WTC11 (cell line): ENCODE results near the gene ATXN10.

ENCODE experiments used
- AFF4 ChIP-seq: sonication (generic); formaldehyde crosslinking; IDR thresholded peaks from 2 replicates; pipeline ENCODE4 v1.8.1; 2023; ENCODE audit warnings: mild to moderate bottlenecking, missing genetic modification reagents, borderline replicate concordance
- ATF1 ChIP-seq: sonication (generic); formaldehyde crosslinking; IDR thresholded peaks from 2 replicates; pipeline ENCODE4 v1.8.1; 2023; ENCODE audit warnings: mild to moderate bottlenecking, moderate library complexity, missing genetic modification reagents
- GTF2I ChIP-seq: fragments of 250-450 bp; sonication (Bioruptor Pico); conservative IDR thresholded peaks from 2 replicates; pipeline ENCODE4 v1.4.0; 2021; ENCODE audit warnings: mild to moderate bottlenecking
- HMGXB4 ChIP-seq: sonication (generic); formaldehyde crosslinking; IDR thresholded peaks from 2 replicates; pipeline ENCODE4 v1.8.1; 2023; ENCODE audit warnings: mild to moderate bottlenecking, moderate library complexity, missing genetic modification reagents
- JUN ChIP-seq: sonication (generic); formaldehyde crosslinking; IDR thresholded peaks from 2 replicates; pipeline ENCODE4 v1.8.0; 2023; ENCODE audit warnings: mild to moderate bottlenecking, missing genetic modification reagents
- NFE2L1 ChIP-seq: sonication (generic); formaldehyde crosslinking; IDR thresholded peaks from 2 replicates; pipeline ENCODE4 v1.8.1; 2023; ENCODE audit warnings: missing genetic modification reagents
- ZNF121 ChIP-seq: sonication (generic); formaldehyde crosslinking; IDR thresholded peaks from 2 replicates; pipeline ENCODE4 v1.8.0; 2023; ENCODE audit warnings: missing genetic modification reagents
- TF ChIP-seq, protein P1 (sequence below): fragments of 200-600 bp; IDR thresholded peaks from 2 replicates; pipeline ENCODE4 v1.8.0; 2022; ENCODE audit warnings: antibody characterized with exemption
- TF ChIP-seq, protein P2 (sequence below): sonication (generic); formaldehyde crosslinking; IDR thresholded peaks from 2 replicates; pipeline ENCODE4 v1.8.0; 2022; ENCODE audit warnings: mild to moderate bottlenecking, missing genetic modification reagents

DNA sequence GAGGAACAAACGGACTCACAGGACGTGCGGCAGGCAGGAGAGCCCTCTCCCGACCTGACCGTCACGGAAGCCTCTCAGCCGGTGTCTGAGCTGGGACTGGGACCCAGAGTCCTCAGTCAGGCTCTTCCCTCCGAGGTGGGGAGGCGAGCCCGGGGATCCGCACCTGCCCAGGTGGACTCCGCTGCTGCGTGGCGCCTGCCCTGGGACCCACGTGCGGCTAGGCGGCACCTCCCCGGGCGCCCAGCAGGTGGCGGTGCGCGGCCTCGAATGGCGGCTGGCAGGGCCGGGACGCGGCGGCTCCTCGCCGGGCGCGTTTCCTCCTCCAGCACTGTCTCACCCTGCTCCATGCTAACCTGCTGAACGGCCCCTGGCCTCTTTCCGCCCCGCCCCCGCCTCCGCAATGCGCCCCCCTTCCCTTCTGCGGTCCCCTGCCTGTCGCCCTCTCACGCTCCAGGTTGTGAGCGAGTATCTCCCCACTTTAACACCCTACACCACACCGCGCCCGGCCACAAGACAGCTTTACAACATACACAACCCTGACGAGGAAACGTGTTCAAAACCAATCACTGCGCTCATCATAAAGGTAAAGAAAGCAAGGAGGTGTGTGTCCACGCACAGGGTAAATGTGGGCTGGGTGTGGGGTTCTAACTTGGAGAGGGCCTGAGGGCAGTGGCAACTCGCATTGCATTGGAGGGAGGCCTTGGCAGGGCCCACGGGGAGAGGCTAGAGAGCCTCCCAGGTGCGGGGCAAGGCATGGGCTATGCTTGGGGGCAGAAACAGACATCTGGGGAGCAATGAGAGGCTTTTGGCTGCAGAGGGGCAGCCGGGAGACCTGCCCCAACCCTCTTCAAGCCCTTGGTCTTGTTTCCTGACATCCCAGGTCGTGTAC, 25.9 kb upstream of the ATXN10 start:
- TF ChIP-seq, protein P1, sequence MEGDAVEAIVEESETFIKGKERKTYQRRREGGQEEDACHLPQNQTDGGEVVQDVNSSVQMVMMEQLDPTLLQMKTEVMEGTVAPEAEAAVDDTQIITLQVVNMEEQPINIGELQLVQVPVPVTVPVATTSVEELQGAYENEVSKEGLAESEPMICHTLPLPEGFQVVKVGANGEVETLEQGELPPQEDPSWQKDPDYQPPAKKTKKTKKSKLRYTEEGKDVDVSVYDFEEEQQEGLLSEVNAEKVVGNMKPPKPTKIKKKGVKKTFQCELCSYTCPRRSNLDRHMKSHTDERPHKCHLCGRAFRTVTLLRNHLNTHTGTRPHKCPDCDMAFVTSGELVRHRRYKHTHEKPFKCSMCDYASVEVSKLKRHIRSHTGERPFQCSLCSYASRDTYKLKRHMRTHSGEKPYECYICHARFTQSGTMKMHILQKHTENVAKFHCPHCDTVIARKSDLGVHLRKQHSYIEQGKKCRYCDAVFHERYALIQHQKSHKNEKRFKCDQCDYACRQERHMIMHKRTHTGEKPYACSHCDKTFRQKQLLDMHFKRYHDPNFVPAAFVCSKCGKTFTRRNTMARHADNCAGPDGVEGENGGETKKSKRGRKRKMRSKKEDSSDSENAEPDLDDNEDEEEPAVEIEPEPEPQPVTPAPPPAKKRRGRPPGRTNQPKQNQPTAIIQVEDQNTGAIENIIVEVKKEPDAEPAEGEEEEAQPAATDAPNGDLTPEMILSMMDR = peak; percentile 88
- TF ChIP-seq, protein P2, sequence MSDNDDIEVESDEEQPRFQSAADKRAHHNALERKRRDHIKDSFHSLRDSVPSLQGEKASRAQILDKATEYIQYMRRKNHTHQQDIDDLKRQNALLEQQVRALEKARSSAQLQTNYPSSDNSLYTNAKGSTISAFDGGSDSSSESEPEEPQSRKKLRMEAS (CRISPR knock-in tag) = peak; percentile 68; the same call in 1 of the 2 replicates
- TF ChIP-seq AFF4 (CRISPR knock-in tag) (no peak), HMGXB4 (no peak), ZNF121 (CRISPR knock-in tag) (no peak), ATF1 (CRISPR knock-in tag) (no peak), NFE2L1 (CRISPR knock-in tag) (no peak), GTF2I (CRISPR knock-in tag) (no peak), JUN (no peak)
